GM10847 (cell line): ENCODE measurements around the gene TUBGCP5.

Experiments
- POLR2A ChIP-seq: IDR thresholded peaks from 2 replicates; pipeline ENCODE4 v1.6.1; 2011; ENCODE audit not compliant: insufficient read length; ENCODE audit errors: extremely low read depth

TUBGCP5 gene

GRCh38 chr15:22979238-22980188 is 59.9 kb downstream of the TUBGCP5 start:
- no peak for TF ChIP-seq POLR2A

GRCh38 chr15:22978691-22979237 is 60.6 kb downstream of the TUBGCP5 start:
- no peak for TF ChIP-seq POLR2A

GRCh38 chr15:22974745-22975144 is 64.6 kb downstream of the TUBGCP5 start:
- TF ChIP-seq POLR2A, result no peak

- no peak for TF ChIP-seq POLR2A
These were observed 65.4 kb downstream of the TUBGCP5 start for GRCh38 chr15:22973987-22974386.

- TF ChIP-seq POLR2A, result no peak
These were observed 66.1 kb downstream of the TUBGCP5 start for GRCh38 chr15:22973286-22973685.

GRCh38 chr15:22969489-22969888 is 69.9 kb downstream of the TUBGCP5 start:
- no peak for TF ChIP-seq POLR2A

- no peak for TF ChIP-seq POLR2A
These were observed 71.0 kb downstream of the TUBGCP5 start for GRCh38 chr15:22968366-22968765.

GRCh38 chr15:22967084-22967770 is 72.1 kb downstream of the TUBGCP5 start:
- TF ChIP-seq POLR2A, result no peak

GRCh38 chr15:22966321-22967083 is 72.9 kb downstream of the TUBGCP5 start:
- no peak for TF ChIP-seq POLR2A

GRCh38 chr15:22963641-22964040 is 75.7 kb downstream of the TUBGCP5 start:
- TF ChIP-seq POLR2A, result no peak

GRCh38 chr15:22962611-22963010 is 76.8 kb downstream of the TUBGCP5 start:
- TF ChIP-seq POLR2A, result no peak

- TF ChIP-seq POLR2A, result no peak
These were observed 77.6 kb downstream of the TUBGCP5 start for GRCh38 chr15:22961762-22962161.

GRCh38 chr15:22960556-22960955 is 78.8 kb downstream of the TUBGCP5 start:
- TF ChIP-seq POLR2A, result no peak

GRCh38 chr15:22960126-22960525 is 79.2 kb downstream of the TUBGCP5 start:
- no peak for TF ChIP-seq POLR2A
